HepG2 (cell line): ENCODE data around the gene ZSCAN21. TPM values are rescaled to one million over a fixed set of nuclear protein-coding genes. Genes with fewer than 3 reads are reported as not detected.

Experiments
- ARID5B ChIP-seq: IDR thresholded peaks from 2 replicates; pipeline ENCODE4 v1.4.0; 2020; ENCODE audit warnings: mild to moderate bottlenecking, missing genetic modification reagents
- CBX1 ChIP-seq: IDR thresholded peaks from one replicate; pipeline ENCODE4 v1.6.1; 2016; ENCODE audit warnings: antibody characterized with exemption, low read depth
- FOXP4 ChIP-seq: sonication (generic); formaldehyde crosslinking; IDR thresholded peaks from 2 replicates; pipeline ENCODE4 v1.4.0; 2020; ENCODE audit warnings: missing genetic modification reagents
- MED8 ChIP-seq: sonication (generic); formaldehyde crosslinking; IDR thresholded peaks from 2 replicates; pipeline ENCODE4 v1.8.1; 2023; ENCODE audit warnings: mild to moderate bottlenecking, missing genetic modification reagents; ENCODE audit not compliant: insufficient replicate concordance
- MTF2 ChIP-seq: sonication (generic); formaldehyde crosslinking; IDR thresholded peaks from 2 replicates; pipeline ENCODE4 v1.5.0; 2020; ENCODE audit warnings: missing genetic modification reagents, borderline replicate concordance
- MXI1 ChIP-seq: IDR thresholded peaks from 3 replicates; pipeline ENCODE4 v1.6.1; 2012; ENCODE audit warnings: low read depth, low read length, inconsistent platforms, borderline replicate concordance
- MYC ChIP-seq: sonication (generic); formaldehyde crosslinking; IDR thresholded peaks from 2 replicates; pipeline ENCODE4 v1.9.0; 2021; ENCODE audit warnings: missing genetic modification reagents, borderline replicate concordance
- NFYB ChIP-seq: sonication (generic); formaldehyde crosslinking; IDR thresholded peaks from 2 replicates; pipeline ENCODE4 v1.4.0; 2020; ENCODE audit warnings: missing genetic modification reagents
- PCBP2 ChIP-seq: fragments of 200-400 bp; formaldehyde crosslinking; optimal IDR thresholded peaks from 2 replicates; pipeline ENCODE3; 2018; ENCODE audit warnings: low read length, low read depth; ENCODE audit not compliant: poor library complexity, severe bottlenecking
- RNF2 ChIP-seq: fragments of 450-650 bp; conservative IDR thresholded peaks from 2 replicates; pipeline ENCODE4 v1.6.1; 2016; ENCODE audit warnings: low read depth
- TARDBP ChIP-seq: sonication (generic); formaldehyde crosslinking; IDR thresholded peaks from 2 replicates; pipeline ENCODE4 v1.8.0; 2022; ENCODE audit warnings: mild to moderate bottlenecking, missing genetic modification reagents
- ZBTB49 ChIP-seq: sonication (generic); formaldehyde crosslinking; IDR thresholded peaks from 2 replicates; pipeline ENCODE4 v1.4.0; 2020; ENCODE audit warnings: missing genetic modification reagents, borderline replicate concordance
- ZNF256 ChIP-seq: sonication (generic); formaldehyde crosslinking; conservative IDR thresholded peaks from 2 replicates; pipeline ENCODE4 v1.4.0; 2020; ENCODE audit warnings: missing genetic modification reagents
- ZNF326 ChIP-seq: sonication (generic); formaldehyde crosslinking; IDR thresholded peaks from 2 replicates; pipeline ENCODE4 v1.4.0; 2020; ENCODE audit warnings: missing genetic modification reagents, borderline replicate concordance
- ZNF468 ChIP-seq: sonication (generic); formaldehyde crosslinking; IDR thresholded peaks from 2 replicates; pipeline ENCODE4 v1.8.0; 2022; ENCODE audit warnings: mild to moderate bottlenecking, moderate library complexity, missing genetic modification reagents
- ZNF510 ChIP-seq: sonication (generic); formaldehyde crosslinking; IDR thresholded peaks from 2 replicates; pipeline ENCODE4 v1.4.0; 2020; ENCODE audit warnings: low read depth, mild to moderate bottlenecking, missing genetic modification reagents
- ZNF616 ChIP-seq: sonication (generic); formaldehyde crosslinking; IDR thresholded peaks from 2 replicates; pipeline ENCODE4 v1.5.0; 2020; ENCODE audit warnings: low read depth, mild to moderate bottlenecking, missing genetic modification reagents
- ZNF790 ChIP-seq: sonication (generic); formaldehyde crosslinking; IDR thresholded peaks from 2 replicates; pipeline ENCODE4 v1.8.0; 2022; ENCODE audit warnings: missing genetic modification reagents, mild to moderate bottlenecking, borderline replicate concordance
- polyA plus RNA-seq, 8 experiments: library from polyadenylated mRNA; depleted of rRNA in 3 of 8; stranded (reverse) in 7 of 8; unstranded in 1 of 8; fragments of >200 nt; fragmentation: Illumina TruSeq in 4 of 8; extraction: Trizol in 4 of 8; gene quantifications; 2 replicates each; pipeline versions ENCODE4 v1.2.1 to v1.2.3, GENCODE V29; 2011 to 2016; ENCODE audit warnings: low read depth in 4 of 8, missing spikeins in 1 of 8, mixed read lengths in 1 of 8; ENCODE audit not compliant: insufficient read depth in 1 of 8
- total RNA-seq, 5 experiments: library from RNA; depleted of rRNA; stranded (reverse); fragments of >200 nt; fragmentation: Illumina TruSeq; extraction: Trizol; gene quantifications; 2 replicates each; pipeline ENCODE4 v1.2.3, GENCODE V29; 2016; ENCODE audit warnings: low read depth in 1 of 5

ZSCAN21 gene
- total and polyA plus RNA-seq, 2 of the 13 experiments (the other 11 are each of a cell fraction or from before 2014, with no cell fraction given): 7.0 to 10.0 TPM

- 0 out of 2 replicates have a peak, but pooled peaks have one; percentile 46 for TF ChIP-seq RNF2
- peak; percentile 86 for TF ChIP-seq ARID5B (CRISPR knock-in tag)
- peak; percentile 98 for TF ChIP-seq FOXP4 (CRISPR knock-in tag)
- TF ChIP-seq TARDBP: peak; percentile 99
- 0 out of 2 replicates have a peak, but pooled peaks have one; percentile 29 for TF ChIP-seq ZNF256 (CRISPR knock-in tag)
- TF ChIP-seq MYC (CRISPR knock-in tag): peak; percentile 81
- TF ChIP-seq ZBTB49 (CRISPR knock-in tag): no peak
- no peak for TF ChIP-seq MTF2 (CRISPR knock-in tag)
- peak; percentile 79; the same call in 1 of the 3 replicates for TF ChIP-seq MXI1
- no peak for TF ChIP-seq PCBP2
- no peak for TF ChIP-seq ZNF468 (CRISPR knock-in tag)
- TF ChIP-seq MED8 (CRISPR knock-in tag): peak; percentile 98
- TF ChIP-seq CBX1: peak; percentile 28
- no peak for TF ChIP-seq ZNF616 (CRISPR knock-in tag)
- no peak for TF ChIP-seq NFYB (CRISPR knock-in tag)
- 0 out of 2 replicates have a peak, but pooled peaks have one; percentile 79 for TF ChIP-seq ZNF510 (CRISPR knock-in tag)
- no peak for TF ChIP-seq ZNF790 (CRISPR knock-in tag)
- no peak for TF ChIP-seq ZNF326 (CRISPR knock-in tag)
Measured at GRCh38 chr7:100003711-100004661, 45.6 kb upstream of the ZSCAN21 start (continued).
